K562 (cell line): ENCODE measurements around the gene FARP1. TPM values are rescaled to one million over a fixed set of nuclear protein-coding genes. Genes with fewer than 3 reads are reported as not detected.

Experiments used
- ATAC-seq: fragments of 200-7000 bp; cut with Tn5 transposase; 3 replicates; pipeline ENCODE4 v1.9.1; 2020; ENCODE audit warnings: moderate library complexity
- BruUV-seq: library from RNA; stranded (reverse); fragments of 400-500 nt; replicated peaks from 2 replicates; lab custom pipeline; 2021; lab: Mats Ljungman, UMichigan
- CTCF ChIA-PET: fragments of 300-600 bp; formaldehyde crosslinking; extraction: SDS; loops from one replicate; lab custom pipeline; 2021; ENCODE audit warnings: low intra/inter-chr PET ratio; lab: Yijun Ruan, JAX
- POLR2A ChIA-PET: fragments of 300-600, 350-650 bp; sonication (Branson Sonifier 250); formaldehyde crosslinking; extraction: SDS; loops from one replicate; lab custom pipeline; 2021; ENCODE audit warnings: antibody characterized with exemption, inconsistent platforms; lab: Yijun Ruan, JAX
- DNase-seq, 4 experiments: peaks; one replicate each; pipeline versions ENCODE4 v3.0.0 to v3.0.0-alpha.2; 2011 to 2018; ENCODE audit warnings: low spot score in 3 of 4, mixed read lengths in 3 of 4; ENCODE audit errors: extremely low read depth in 1 of 4
- FAIRE-seq: peaks from 2 replicates; lab custom pipeline; 2011; peaks lifted over from hg19 to GRCh38; lab: Jason Lieb, UNC
- H2AFZ ChIP-seq: 2 replicates; pipeline ENCODE4 v1.6.0; 2011; ENCODE audit warnings: low read depth, low read length, control low read depth, inconsistent platforms
- H3K27ac ChIP-seq: fragments of 200-600 bp; 3 replicates; pipeline ENCODE4 v1.8.0; 2011; ENCODE audit warnings: low read depth, mild to moderate bottlenecking, control low read depth, inconsistent platforms, low read length, moderate library complexity, mixed read lengths; ENCODE audit errors: extremely low read depth
- H3K27me3 ChIP-seq, 2 experiments: fragments of 300-600 bp in 1 of 2; 2 replicates in 1 of 2; 3 replicates in 1 of 2; pipeline versions ENCODE4 v1.6.0 to v1.8.0; 2011; ENCODE audit warnings: inconsistent platforms in 2 of 2, low read length in 2 of 2, mild to moderate bottlenecking in 1 of 2, mixed read lengths in 1 of 2, moderate library complexity in 1 of 2; ENCODE audit not compliant: control insufficient read depth in 2 of 2, insufficient read depth in 2 of 2
- H3K36me3 ChIP-seq: fragments of 300-600 bp; 3 replicates; pipeline ENCODE4 v1.8.0; 2011; ENCODE audit warnings: mild to moderate bottlenecking, low read length, inconsistent platforms; ENCODE audit not compliant: control insufficient read depth, insufficient read depth
- H3K4me1 ChIP-seq, 2 experiments: fragments of 200-600 bp in 1 of 2; replicated peaks in 1 of 2; 2 replicates in 1 of 2; 3 replicates in 1 of 2; pipeline versions ENCODE4 v1.5.1 to v1.8.0; 2011; ENCODE audit warnings: inconsistent platforms in 2 of 2, low read length in 2 of 2, mild to moderate bottlenecking in 1 of 2, mixed read lengths in 1 of 2, moderate library complexity in 1 of 2; ENCODE audit not compliant: control insufficient read depth in 2 of 2, insufficient read depth in 2 of 2
- H3K4me2 ChIP-seq: 2 replicates; pipeline ENCODE4 v1.6.1; 2011; ENCODE audit warnings: low read length, control low read depth, inconsistent platforms, mixed read lengths; ENCODE audit not compliant: insufficient read depth
- H3K4me3 ChIP-seq: fragments of 200-600 bp; sonication (generic), shearing (Covaris generic); 2 replicates; pipeline ENCODE4 v1.5.1; 2016; ENCODE audit warnings: control low read depth, inconsistent platforms
- H3K79me2 ChIP-seq: fragments of 200-600 bp; 3 replicates; pipeline ENCODE4 v1.8.0; 2011; ENCODE audit warnings: low read length, inconsistent platforms; ENCODE audit not compliant: control insufficient read depth, insufficient read depth
- H3K9ac ChIP-seq, 2 experiments: 2 replicates each; pipeline versions ENCODE4 v1.6.0 to v1.6.1; 2011; ENCODE audit warnings: low read depth in 2 of 2, low read length in 2 of 2, control low read depth in 1 of 2, inconsistent platforms in 1 of 2, mild to moderate bottlenecking in 1 of 2, mixed read lengths in 1 of 2; ENCODE audit not compliant: insufficient read depth in 1 of 2
- H3K9me1 ChIP-seq: one replicate; pipeline ENCODE4 v1.6.0; 2011; ENCODE audit warnings: inconsistent platforms, mild to moderate bottlenecking, low read length, moderate library complexity; ENCODE audit not compliant: control insufficient read depth, insufficient read depth
- H3K9me3 ChIP-seq: replicated peaks from 2 replicates; pipeline ENCODE4 v1.5.1; 2011; ENCODE audit warnings: low read depth, low read length, inconsistent platforms; ENCODE audit not compliant: control insufficient read depth, insufficient read depth
- H4K20me1 ChIP-seq: replicated peaks from 2 replicates; pipeline ENCODE4 v1.6.1; 2011; ENCODE audit warnings: low read length, inconsistent platforms, mixed read lengths; ENCODE audit not compliant: control insufficient read depth, insufficient read depth
- BRCA1 ChIP-seq, 2 experiments: fragments of 450-650 bp in 1 of 2; sonication (generic) in 1 of 2; formaldehyde crosslinking in 1 of 2; IDR thresholded peaks; 2 replicates each; pipeline versions ENCODE4 v1.5.0 to v1.6.1; 2017 to 2020; ENCODE audit warnings: mild to moderate bottlenecking in 1 of 2, missing genetic modification reagents in 1 of 2
- BRD4 ChIP-seq: fragments of 200-600 bp; sonication (generic); IDR thresholded peaks from 2 replicates; pipeline ENCODE4 v1.6.1; 2017; ENCODE audit warnings: inconsistent platforms
- GABPB1 ChIP-seq: sonication (generic); formaldehyde crosslinking; IDR thresholded peaks from 2 replicates; pipeline ENCODE4 v1.8.0; 2022; ENCODE audit warnings: mild to moderate bottlenecking, missing genetic modification reagents
- MLLT1 ChIP-seq, 2 experiments: fragments of 450-650 bp; IDR thresholded peaks; 2 replicates each; pipeline ENCODE4 v1.6.1; 2016
- NFYB ChIP-seq: IDR thresholded peaks from 2 replicates; pipeline ENCODE4 v1.6.1; 2011; ENCODE audit warnings: mild to moderate bottlenecking, moderate library complexity; ENCODE audit not compliant: insufficient read length; ENCODE audit errors: extremely low read depth
- RFX1 ChIP-seq: fragments of 450-650 bp; IDR thresholded peaks from 2 replicates; pipeline ENCODE4 v1.6.1; 2016; ENCODE audit warnings: mild to moderate bottlenecking, moderate library complexity
- SIX5 ChIP-seq, 2 experiments: IDR thresholded peaks; 2 replicates each; pipeline ENCODE4 v1.6.1; 2011; ENCODE audit warnings: low read length in 2 of 2, borderline replicate concordance in 1 of 2, low read depth in 1 of 2, mild to moderate bottlenecking in 1 of 2, moderate library complexity in 1 of 2; ENCODE audit not compliant: insufficient read depth in 1 of 2
- TAL1 ChIP-seq: fragments of 450-650 bp; IDR thresholded peaks from 2 replicates; pipeline ENCODE4 v1.6.1; 2016; ENCODE audit warnings: mild to moderate bottlenecking
- THRAP3 ChIP-seq: fragments of 450-650 bp; IDR thresholded peaks from 2 replicates; pipeline ENCODE4 v1.6.1; 2016; ENCODE audit warnings: mild to moderate bottlenecking, inconsistent platforms, borderline replicate concordance
- TRIM28 ChIP-seq: fragments of 450-650 bp; IDR thresholded peaks from 2 replicates; pipeline ENCODE4 v1.6.1; 2017
- WGBS: fragments of 100-300 bp; shearing (Covaris generic); methylation state at CpG from one replicate; pipeline ENCODE4 v1.1.6; 2016; ENCODE audit warnings: low coverage, mixed read lengths; ENCODE audit not compliant: insufficient coverage; ENCODE audit errors: missing lambda C conversion rate; 5-methylcytosine and 5-hydroxymethylcytosine counted together
- in situ Hi-C: fragments of 300-500 bp; cut with MboI; formaldehyde crosslinking; loops from 4 replicates; pipeline ENCODE4 v1.15.0; 2018; ENCODE audit warnings: inconsistent platforms, mixed read lengths
- intact Hi-C: fragments of 100-400 bp; cut with micrococcal nuclease; formaldehyde crosslinking; loops from 2 replicates; pipeline ENCODE4 v1.14.2; 2022
- polyA plus RNA-seq, 8 experiments: library from polyadenylated mRNA; depleted of rRNA in 4 of 8; stranded (reverse) in 5 of 8; unstranded in 3 of 8; fragments of >200 nt; fragmentation: Nextera tagmentation in 2 of 8; fragmentation: Illumina TruSeq in 1 of 8; extraction: Ambion mirVana in 2 of 8; extraction: Trizol in 1 of 8; gene quantifications; 2 replicates each; pipeline versions ENCODE4 v1.2.1 to v1.2.3, GENCODE V29; 2011 to 2014; ENCODE audit warnings: inconsistent platforms in 1 of 8, missing spikeins in 1 of 8
- total RNA-seq, 7 experiments: library from RNA; depleted of rRNA in 6 of 7; stranded (reverse); fragments of >200 nt in 6 of 7; fragmentation: Illumina TruSeq in 2 of 7; extraction: Trizol in 2 of 7; gene quantifications; 2 replicates each; pipeline versions ENCODE4 v1.2.1 to v1.2.3, GENCODE V29; 2011 to 2021; ENCODE audit warnings: low replicate concordance in 1 of 7
- TF ChIP-seq, protein P1 (sequence below): sonication (generic); formaldehyde crosslinking; IDR thresholded peaks from 2 replicates; pipeline ENCODE4 v1.8.1; 2023; ENCODE audit warnings: mild to moderate bottlenecking, missing genetic modification reagents, moderate library complexity

Gene FARP1
- total and polyA plus RNA-seq, 9 of the 15 experiments (the other 6 are each of a cell fraction or from before 2014, with no cell fraction given): 0.03 to 0.29 (median 0.05) TPM; not detected in 3

DNA sequence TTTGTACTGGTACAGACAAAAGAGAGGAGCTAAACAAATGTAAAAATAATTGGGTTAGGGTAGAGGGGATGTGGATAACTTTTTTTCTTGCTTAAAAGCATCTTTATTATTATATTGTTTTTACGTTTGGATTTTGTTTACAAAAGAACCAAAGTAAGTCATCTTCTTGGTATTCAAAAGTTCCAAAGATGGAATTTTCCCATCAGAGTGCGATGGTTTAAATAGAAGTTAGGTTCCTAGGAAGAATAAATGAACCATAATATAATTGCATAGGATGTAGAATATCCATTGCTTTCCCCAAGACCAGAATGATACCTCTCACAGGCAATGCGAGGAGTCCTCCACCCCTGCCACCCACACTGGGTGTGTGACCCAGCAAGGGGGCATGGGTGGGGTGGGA is 133.6 kb downstream of the FARP1 start:
- WGBS: 0% methylated on average over 3 of the region's 3 CpGs
- H3K9me3 ChIP-seq: no peaks in the 10 kb centered on the region
- TF ChIP-seq SIX5 (IDR thresholded peaks at IDR 0.05; ENCODE audit: borderline replicate concordance in 1 of 2, insufficient read depth in 1 of 2, low read depth in 1 of 2, low read length in 2 of 2): no peak
- no peak for TF ChIP-seq RFX1
- TF ChIP-seq BRD4: no peak
- TF ChIP-seq TAL1: no peak
- no peak for TF ChIP-seq THRAP3
- TF ChIP-seq TRIM28: no peak
- DNase-seq (no peak), FAIRE-seq (no peak), ATAC-seq (no peak)
- no peaks in the 10 kb centered on the region for H4K20me1 ChIP-seq
- no peaks in the 10 kb centered on the region for H3K9me1 ChIP-seq
- no peaks in the 10 kb centered on the region for H3K4me1 ChIP-seq
- H3K9ac ChIP-seq: no peak overlapping the region
- CTCF ChIA-PET: no interaction called here
- H3K79me2 ChIP-seq: no peaks in the 10 kb centered on the region
- H2AFZ ChIP-seq: no peak overlapping the region
- H3K27me3 ChIP-seq: peaks cover 2 to 12% of the 10 kb centered on the region in 2 experiments; a peak in 3 of 5 replicates
- in situ Hi-C loops (no loop called here), intact Hi-C loops (no loop called here)
- no peak overlapping the region for H3K4me3 ChIP-seq
- BruUV-seq: no TSS peak
- POLR2A ChIA-PET: no interaction called here
- H3K36me3 ChIP-seq: no peaks in the 10 kb centered on the region
- H3K27ac ChIP-seq: no peak overlapping the region
- H3K4me2 ChIP-seq: no peak overlapping the region

DNA sequence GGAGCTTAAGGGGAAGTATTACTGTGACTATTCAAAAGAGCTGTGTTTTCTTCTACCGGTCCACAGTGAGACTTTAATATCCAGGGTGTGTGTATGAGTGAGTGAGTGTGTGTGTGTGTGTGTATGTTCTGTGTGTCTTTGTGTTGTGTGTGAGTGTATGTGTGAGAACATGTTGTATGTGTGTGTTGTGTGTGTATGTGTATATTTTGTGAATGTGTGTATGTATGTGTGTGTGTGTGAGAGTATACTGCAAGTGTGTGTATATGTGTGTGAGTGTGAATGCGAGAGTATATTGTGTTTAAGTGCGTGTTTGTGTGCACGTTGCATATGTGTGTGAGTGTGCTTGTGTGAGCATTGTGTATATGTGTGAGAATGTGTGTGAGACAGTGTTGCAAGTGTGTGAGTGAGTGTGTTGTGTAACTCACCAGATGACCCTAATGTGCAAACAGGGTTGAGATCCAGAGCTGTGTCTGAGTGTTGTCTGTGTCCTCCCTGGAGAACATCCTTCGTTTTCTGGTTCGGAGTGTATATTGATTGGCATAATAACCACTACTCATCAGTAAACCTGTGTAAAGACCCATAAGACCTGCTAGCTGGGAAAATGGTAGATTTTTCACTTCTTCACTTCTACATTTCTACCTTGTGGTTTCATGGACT is 135.3 kb downstream of the FARP1 start:
- H3K79me2 ChIP-seq: no peaks in the 10 kb centered on the region
- FAIRE-seq: no peak
- ATAC-seq: no peak
- H3K9ac ChIP-seq: no peak overlapping the region
- no peak overlapping the region for H3K27ac ChIP-seq
- no peak for DNase-seq
- H3K9me3 ChIP-seq: no peaks in the 10 kb centered on the region
- no peaks in the 10 kb centered on the region for H4K20me1 ChIP-seq
- 0% methylated on average over 6 of the region's 6 CpGs for WGBS
- in situ Hi-C loops (no loop called here), intact Hi-C loops (no loop called here)
- POLR2A ChIA-PET: interaction anchor here (0.6 kb wide), 1 partner anchor 73 kb away, joined by 3 read pairs; no protein-coding TSS in a partner anchor
- no peak overlapping the region for H2AFZ ChIP-seq
- no peaks in the 10 kb centered on the region for H3K9me1 ChIP-seq
- CTCF ChIA-PET: interaction anchor here (0.6 kb wide), 1 partner anchor 1147 kb away, joined by 3 read pairs; no protein-coding TSS in a partner anchor
- peaks cover 2 to 12% of the 10 kb centered on the region in 2 experiments; a peak in 3 of 5 replicates for H3K27me3 ChIP-seq
- BruUV-seq: no TSS peak
- no peaks in the 10 kb centered on the region for H3K4me1 ChIP-seq
- H3K4me2 ChIP-seq: no peak overlapping the region
- H3K36me3 ChIP-seq: no peaks in the 10 kb centered on the region
- no peak overlapping the region for H3K4me3 ChIP-seq
- TF ChIP-seq GABPB1 (CRISPR knock-in tag): no peak
- TF ChIP-seq NFYB: no peak
- TF ChIP-seq, protein P1, sequence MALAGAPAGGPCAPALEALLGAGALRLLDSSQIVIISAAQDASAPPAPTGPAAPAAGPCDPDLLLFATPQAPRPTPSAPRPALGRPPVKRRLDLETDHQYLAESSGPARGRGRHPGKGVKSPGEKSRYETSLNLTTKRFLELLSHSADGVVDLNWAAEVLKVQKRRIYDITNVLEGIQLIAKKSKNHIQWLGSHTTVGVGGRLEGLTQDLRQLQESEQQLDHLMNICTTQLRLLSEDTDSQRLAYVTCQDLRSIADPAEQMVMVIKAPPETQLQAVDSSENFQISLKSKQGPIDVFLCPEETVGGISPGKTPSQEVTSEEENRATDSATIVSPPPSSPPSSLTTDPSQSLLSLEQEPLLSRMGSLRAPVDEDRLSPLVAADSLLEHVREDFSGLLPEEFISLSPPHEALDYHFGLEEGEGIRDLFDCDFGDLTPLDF: no peak
- no peak for TF ChIP-seq BRCA1 (IDR thresholded peaks at IDR 0.05)
- no peak for TF ChIP-seq BRCA1 (CRISPR knock-in tag; IDR thresholded peaks at IDR 0.05)
- no peak for TF ChIP-seq MLLT1 (IDR thresholded peaks at IDR 0.05)
